IMR-90 (cell line): ENCODE results near the gene HLA-E. TPM values are rescaled to one million over a fixed set of nuclear protein-coding genes. Genes with fewer than 3 reads are reported as not detected.

Experiments used
- ATAC-seq: fragments of 200-7000 bp; cut with Tn5 transposase; 2 replicates; pipeline ENCODE4 v1.9.1; 2020; ENCODE audit warnings: low read depth, mild to moderate bottlenecking, moderate library complexity
- BruUV-seq: library from RNA; stranded (reverse); fragments of 400-500 nt; replicated peaks from 2 replicates; lab custom pipeline; 2021; lab: Mats Ljungman, UMichigan
- CTCF ChIA-PET: fragments of 300-600 bp; formaldehyde crosslinking; extraction: SDS; loops from one replicate; lab custom pipeline; 2021; ENCODE audit warnings: antibody characterized with exemption; lab: Yijun Ruan, JAX
- POLR2A ChIA-PET: fragments of 300-600 bp; sonication (Branson Sonifier 250); formaldehyde crosslinking; loops from one replicate; lab custom pipeline; 2022; ENCODE audit warnings: antibody characterized with exemption; ENCODE audit not compliant: unreplicated experiment; lab: Charles Lee
- DNase-seq: peaks from one replicate; pipeline ENCODE4 v3.0.0; 2013
- H2AFZ ChIP-seq: replicated peaks from 2 replicates; pipeline ENCODE3; 2013; ENCODE audit warnings: low read length, mild to moderate bottlenecking; ENCODE audit not compliant: poor library complexity
- H2AK5ac ChIP-seq: 2 replicates; pipeline ENCODE4 v1.6.1; 2013; ENCODE audit warnings: low read depth, low read length, inconsistent platforms
- H2AK9ac ChIP-seq: replicated peaks from 2 replicates; pipeline ENCODE3; 2013; ENCODE audit warnings: mild to moderate bottlenecking, low read depth, low read length, moderate library complexity; ENCODE audit not compliant: poor library complexity
- H2BK120ac ChIP-seq: 2 replicates; pipeline ENCODE4 v1.6.1; 2013; ENCODE audit warnings: low read depth, low read length, inconsistent platforms
- H2BK15ac ChIP-seq: 3 replicates; pipeline ENCODE4 v1.6.1; 2013; ENCODE audit warnings: low read depth, low read length, inconsistent platforms
- H2BK20ac ChIP-seq: 2 replicates; pipeline ENCODE4 v1.6.1; 2013; ENCODE audit warnings: low read depth, mild to moderate bottlenecking, inconsistent platforms, low read length, moderate library complexity
- H2BK5ac ChIP-seq: 2 replicates; pipeline ENCODE4 v1.6.1; 2013; ENCODE audit warnings: mild to moderate bottlenecking, low read depth, low read length, inconsistent platforms; ENCODE audit not compliant: poor library complexity, severe bottlenecking
- H3K14ac ChIP-seq: replicated peaks from 2 replicates; pipeline ENCODE4 v1.6.1; 2013; ENCODE audit warnings: low read depth, low read length, inconsistent platforms
- H3K18ac ChIP-seq: 2 replicates; pipeline ENCODE4 v1.6.1; 2013; ENCODE audit warnings: low read depth, low read length, control low read depth
- H3K23ac ChIP-seq: 2 replicates; pipeline ENCODE4 v1.6.1; 2013; ENCODE audit warnings: low read depth, low read length, inconsistent platforms
- H3K27ac ChIP-seq: 2 replicates; pipeline ENCODE4 v1.5.1; 2013; ENCODE audit warnings: mild to moderate bottlenecking, control low read depth, low read length; ENCODE audit not compliant: insufficient read depth
- H3K27me3 ChIP-seq: 2 replicates; pipeline ENCODE4 v1.6.1; 2013; ENCODE audit warnings: low read length; ENCODE audit not compliant: control insufficient read depth, insufficient read depth
- H3K36me3 ChIP-seq: 2 replicates; pipeline ENCODE4 v1.6.1; 2013; ENCODE audit warnings: low read length, mixed read lengths; ENCODE audit not compliant: control insufficient read depth, insufficient read depth
- H3K4ac ChIP-seq: 2 replicates; pipeline ENCODE4 v1.6.1; 2013; ENCODE audit warnings: low read depth, low read length, inconsistent platforms
- H3K4me1 ChIP-seq: 2 replicates; pipeline ENCODE4 v1.6.1; 2013; ENCODE audit warnings: low read length, mixed read lengths; ENCODE audit not compliant: control insufficient read depth, insufficient read depth
- H3K4me2 ChIP-seq: 2 replicates; pipeline ENCODE4 v1.6.1; 2013; ENCODE audit warnings: low read depth, mild to moderate bottlenecking, control low read depth, low read length, moderate library complexity
- H3K4me3 ChIP-seq: 2 replicates; pipeline ENCODE4 v1.5.1; 2013; ENCODE audit warnings: low read depth, mild to moderate bottlenecking, control low read depth, low read length, moderate library complexity; ENCODE audit not compliant: insufficient read depth
- H3K56ac ChIP-seq: 2 replicates; pipeline ENCODE4 v1.6.1; 2013; ENCODE audit warnings: low read length, inconsistent platforms; ENCODE audit not compliant: insufficient read depth; ENCODE audit errors: extremely low read depth
- H3K79me1 ChIP-seq, 2 experiments: 2 replicates each; pipeline ENCODE4 v1.6.1; 2013; ENCODE audit warnings: low read length in 2 of 2, inconsistent platforms in 1 of 2, low read depth in 1 of 2
- H3K9ac ChIP-seq: 2 replicates; pipeline ENCODE4 v1.6.1; 2013; ENCODE audit warnings: low read depth, low read length, control low read depth
- H3K9me1 ChIP-seq: 2 replicates; pipeline ENCODE4 v1.6.1; 2013; ENCODE audit warnings: low read length, inconsistent platforms; ENCODE audit not compliant: insufficient read depth
- H3K9me3 ChIP-seq: 2 replicates; pipeline ENCODE4 v1.6.1; 2013; ENCODE audit warnings: low read length; ENCODE audit not compliant: control insufficient read depth, insufficient read depth
- H4K20me1 ChIP-seq: 2 replicates; pipeline ENCODE4 v1.6.1; 2013; ENCODE audit warnings: low read length, inconsistent platforms; ENCODE audit not compliant: insufficient read depth
- H4K5ac ChIP-seq: 2 replicates; pipeline ENCODE4 v1.6.1; 2013; ENCODE audit warnings: mild to moderate bottlenecking, low read depth, low read length, control low read depth
- H4K8ac ChIP-seq, 2 experiments: 2 replicates each; pipeline ENCODE4 v1.6.1; 2013; ENCODE audit warnings: low read depth in 2 of 2, low read length in 2 of 2, control low read depth in 1 of 2, inconsistent platforms in 1 of 2
- H4K91ac ChIP-seq: 2 replicates; pipeline ENCODE4 v1.6.1; 2013; ENCODE audit warnings: low read depth, low read length, inconsistent platforms; ENCODE audit not compliant: insufficient read depth
- CEBPB ChIP-seq: IDR thresholded peaks from 2 replicates; pipeline ENCODE4 v1.6.1; 2012; ENCODE audit warnings: low read depth, low read length, improper control_type of control experiment
- ELK1 ChIP-seq: fragments of 150-350 bp; IDR thresholded peaks from 2 replicates; pipeline ENCODE4 v1.6.1; 2016; ENCODE audit warnings: low read depth, mild to moderate bottlenecking, low read length, moderate library complexity, borderline replicate concordance
- NFE2L2 ChIP-seq: fragments of 150-350 bp; IDR thresholded peaks from 2 replicates; pipeline ENCODE4 v1.6.1; 2016; ENCODE audit warnings: low read depth, mild to moderate bottlenecking, low read length
- POLR2A ChIP-seq: IDR thresholded peaks from 2 replicates; pipeline ENCODE4 v1.6.1; 2012; ENCODE audit warnings: mild to moderate bottlenecking, low read depth, low read length
- RCOR1 ChIP-seq: IDR thresholded peaks from 2 replicates; pipeline ENCODE4 v1.6.1; 2012; ENCODE audit warnings: mild to moderate bottlenecking, low read length, improper control_type of control experiment; ENCODE audit not compliant: insufficient replicate concordance
- WGBS, 2 experiments: methylation state at CpG; one replicate each; pipeline versions ENCODE4 v1.1.5 to v1.1.7; 2013; ENCODE audit warnings: missing lambda C conversion rate in 2 of 2; ENCODE audit not compliant: insufficient read length in 1 of 2; ENCODE audit errors: extremely low coverage in 2 of 2; 5-methylcytosine and 5-hydroxymethylcytosine counted together
- dilution Hi-C: fragments of 300-500 bp; cut with HindIII; formaldehyde crosslinking; loops from one replicate; pipeline ENCODE4 v1.14.3; 2018; ENCODE audit warnings: low sequenced_read_pairs; ENCODE audit not compliant: unreplicated experiment
- in situ Hi-C: fragments of 300-500 bp; cut with MboI; formaldehyde crosslinking; loops from 3 replicates; pipeline ENCODE4 v1.14.3; 2019; ENCODE audit warnings: low sequenced_read_pairs, inconsistent platforms, mixed read lengths
- intact Hi-C: fragments of 100-400 bp; cut with micrococcal nuclease; formaldehyde crosslinking; loops from 2 replicates; pipeline ENCODE4 v1.10.0; 2022
- polyA plus RNA-seq, 3 experiments: library from polyadenylated mRNA; depleted of rRNA; stranded (reverse); fragments of >200 nt; gene quantifications; 2 replicates each; pipeline ENCODE4 v1.2.3, GENCODE V29; 2012; ENCODE audit warnings: low replicate concordance in 1 of 3
- total RNA-seq: library from RNA; depleted of rRNA; stranded (reverse); fragments of >200 nt; gene quantifications from 2 replicates; pipeline ENCODE4 v1.2.3, GENCODE V29; 2012

Gene HLA-E
- total and polyA plus RNA-seq, 2 of the 4 experiments (the other 2 are of a cell fraction): 83.6 to 84.8 TPM

GRCh38 chr6:30452736-30453507 lies 36.4 kb upstream of the HLA-E start:
- intact Hi-C loops: loop anchor here (2.0 kb wide), 2 partner anchors 42 to 96 kb away; no protein-coding TSS in a partner anchor
- in situ Hi-C loops: no loop called here
- H3K14ac ChIP-seq: no peak overlapping the region
- H2BK120ac ChIP-seq: no peak overlapping the region
- H2AFZ ChIP-seq: peak overlapping the region; percentile 65
- H4K5ac ChIP-seq: no peak overlapping the region
- no peaks in the 10 kb centered on the region for H3K36me3 ChIP-seq
- H3K56ac ChIP-seq: no peak overlapping the region
- H3K9me1 ChIP-seq: no peaks in the 10 kb centered on the region
- H3K4me2 ChIP-seq: no peak overlapping the region
- peaks cover 3% of the 10 kb centered on the region; the same call in 1 of the 2 replicates for H3K9me3 ChIP-seq
- H2BK20ac ChIP-seq: no peak overlapping the region
- CTCF ChIA-PET: interaction anchor here (0.6 to 1.8 kb wide), 7 partner anchors 10 to 40 kb away, joined by 3 to 10 read pairs (median 5); no protein-coding TSS in a partner anchor
- ATAC-seq: no peak; the same call in 1 of the 2 replicates
- no peak overlapping the region for H2BK5ac ChIP-seq
- BruUV-seq: no TSS peak
- no peak overlapping the region for H3K9ac ChIP-seq
- 20% methylated on average over 17 of the region's 41 CpGs; no CpG with 5 or more reads in 1 of the 2 experiments for WGBS, 2 experiments
- H2AK5ac ChIP-seq: no peak overlapping the region
- no peaks in the 10 kb centered on the region for H3K79me1 ChIP-seq
- no peak overlapping the region for H3K23ac ChIP-seq
- peaks cover 76% of the 10 kb centered on the region for H3K27me3 ChIP-seq
- no peak overlapping the region for H4K8ac ChIP-seq
- POLR2A ChIA-PET: no interaction called here
- no peak overlapping the region for H4K91ac ChIP-seq
- no peak overlapping the region for H3K4ac ChIP-seq
- no peak overlapping the region for H3K4me3 ChIP-seq
- H3K4me1 ChIP-seq: peaks cover 2% of the 10 kb centered on the region; the same call in 1 of the 2 replicates
- no peak for TF ChIP-seq RCOR1
- TF ChIP-seq POLR2A: no peak
- TF ChIP-seq NFE2L2: no peak
- TF ChIP-seq CEBPB: no peak
- no peak for TF ChIP-seq ELK1
- H2AK9ac ChIP-seq: no peak overlapping the region
- no peak overlapping the region for H3K27ac ChIP-seq
- H2BK15ac ChIP-seq: no peak overlapping the region
- no peaks in the 10 kb centered on the region; the same call in 1 of the 2 replicates for H4K20me1 ChIP-seq
- no peak overlapping the region for H3K18ac ChIP-seq
- dilution Hi-C loops: no loop called here
- DNase-seq: no peak
